ENCODE measurements around the gene BABAM2.
"Not testable (repeated sequence)": the region's sequence is repeated elsewhere in the genome, so short reads cannot be mapped to it uniquely, and the experiment has no call there.

BABAM2 gene

DNA sequence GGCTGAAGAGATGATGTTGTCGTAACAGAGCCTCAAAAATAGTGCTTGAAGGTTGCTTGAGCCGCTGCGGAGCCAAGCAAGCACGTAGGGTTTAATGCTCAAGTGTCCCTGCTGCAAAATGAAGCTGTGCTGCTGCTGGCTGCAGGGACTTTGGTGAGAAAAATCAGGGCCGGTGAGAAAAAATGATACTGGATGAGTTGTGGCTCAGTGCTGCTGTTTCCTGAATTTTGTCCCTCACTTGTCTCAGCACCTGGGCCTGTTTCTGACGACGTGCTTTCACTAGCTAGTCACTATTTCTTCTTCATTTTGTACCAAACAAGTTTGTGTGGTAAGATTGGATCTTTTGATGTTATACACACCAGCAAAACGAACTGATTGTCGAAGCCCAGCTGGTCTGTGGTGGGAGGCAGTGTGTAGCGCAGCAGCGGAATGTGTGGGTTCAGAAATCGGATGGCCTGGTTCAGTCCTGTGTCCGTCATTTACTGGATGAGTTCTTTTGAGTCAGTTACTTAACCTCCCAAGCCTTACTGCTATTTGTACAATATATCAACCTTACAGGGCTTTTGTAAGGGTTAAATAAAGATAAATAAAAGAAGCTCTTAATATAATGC is 329.3 kb downstream of the BABAM2 start:
- DNase-seq: no peak

DNA sequence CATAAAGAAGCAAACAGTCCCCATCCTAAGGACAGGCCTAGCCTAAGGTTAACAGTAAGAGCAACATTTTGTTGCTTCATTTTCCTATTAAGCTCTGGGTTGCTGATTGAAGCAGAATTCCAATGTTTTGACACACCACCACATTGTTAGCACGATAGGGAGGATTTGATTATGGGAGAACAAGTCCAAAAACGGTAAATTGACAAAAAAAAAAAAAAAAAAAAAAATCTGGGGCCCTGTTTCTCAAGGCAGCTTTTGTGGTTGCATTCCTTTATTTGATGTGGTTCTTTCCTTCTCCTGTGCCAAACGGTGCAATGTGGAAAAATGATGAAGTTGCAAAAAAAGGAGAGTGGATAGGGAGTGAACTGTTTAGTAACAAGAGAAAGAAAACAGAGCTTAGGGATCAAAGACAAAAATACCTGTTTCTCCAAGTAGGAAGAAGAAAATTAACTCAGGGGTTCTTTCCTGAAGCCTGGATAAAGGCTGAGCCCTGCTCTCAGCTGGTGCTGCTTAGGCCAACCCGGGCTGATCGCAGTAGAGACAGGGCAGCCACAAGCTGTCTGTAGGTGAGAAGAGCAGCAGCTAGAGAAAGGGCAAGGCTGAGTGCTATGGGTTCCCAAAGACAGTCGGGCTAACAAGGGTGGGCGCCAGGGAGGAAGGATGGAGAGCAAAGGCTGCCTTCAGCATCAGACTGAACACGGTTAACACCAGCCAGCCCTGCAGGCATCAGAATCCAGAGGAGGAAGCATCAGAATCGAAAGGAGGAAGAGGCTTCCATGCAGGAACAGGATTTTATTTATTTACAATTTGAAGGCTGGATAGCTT is 334.3 kb downstream of the BABAM2 start:
- DNase-seq: peak; percentile 35

DNA sequence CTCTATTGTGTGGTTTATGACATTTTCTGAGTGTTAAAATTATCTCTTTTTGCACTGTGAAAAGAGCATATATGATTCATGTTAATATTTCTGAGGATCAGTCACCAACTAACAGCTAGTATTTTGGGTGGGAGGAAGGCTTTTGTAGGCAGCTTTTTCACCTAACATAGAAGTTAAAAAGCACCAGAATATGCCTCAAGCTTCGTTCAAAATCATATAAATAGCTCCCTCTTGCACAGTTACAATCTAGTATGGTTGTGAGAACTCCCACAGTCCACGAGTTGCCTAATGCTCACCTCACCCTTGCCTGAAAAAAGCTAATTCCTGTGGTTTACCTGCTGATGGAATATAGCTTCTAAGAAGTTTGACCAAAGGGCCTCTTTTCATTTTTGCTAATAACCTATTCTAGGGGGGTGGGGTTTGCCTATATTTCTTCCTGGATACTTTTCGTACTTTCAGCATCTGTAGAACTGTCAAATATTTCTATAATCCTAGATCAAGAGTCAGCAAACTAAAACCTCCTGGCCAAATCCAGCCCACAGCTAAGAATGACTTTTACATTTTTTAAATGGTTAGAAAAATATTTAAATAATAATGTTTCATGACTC is 335.0 kb downstream of the BABAM2 start:
- DNase-seq: no peak

DNA sequence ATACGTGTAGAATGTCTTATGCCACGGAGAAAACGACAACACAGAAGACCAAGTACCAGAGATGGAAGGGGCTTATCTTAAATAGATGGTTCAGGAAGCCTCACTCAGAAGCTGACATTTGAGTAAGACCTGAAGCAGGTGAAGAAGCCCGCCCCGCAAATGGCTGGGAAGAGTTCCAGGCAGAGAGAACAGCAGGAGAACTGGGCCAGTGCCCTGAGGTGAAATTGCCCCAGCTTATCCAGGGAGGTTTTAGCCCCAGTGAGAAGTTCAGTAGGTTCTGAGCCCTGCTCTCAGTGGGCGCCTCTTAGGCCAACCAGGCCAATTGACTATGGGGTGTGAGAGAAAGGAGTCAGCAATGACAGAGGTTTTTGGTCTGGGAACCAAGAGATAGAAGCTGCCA is 336.0 kb downstream of the BABAM2 start:
- DNase-seq: no peak

DNA sequence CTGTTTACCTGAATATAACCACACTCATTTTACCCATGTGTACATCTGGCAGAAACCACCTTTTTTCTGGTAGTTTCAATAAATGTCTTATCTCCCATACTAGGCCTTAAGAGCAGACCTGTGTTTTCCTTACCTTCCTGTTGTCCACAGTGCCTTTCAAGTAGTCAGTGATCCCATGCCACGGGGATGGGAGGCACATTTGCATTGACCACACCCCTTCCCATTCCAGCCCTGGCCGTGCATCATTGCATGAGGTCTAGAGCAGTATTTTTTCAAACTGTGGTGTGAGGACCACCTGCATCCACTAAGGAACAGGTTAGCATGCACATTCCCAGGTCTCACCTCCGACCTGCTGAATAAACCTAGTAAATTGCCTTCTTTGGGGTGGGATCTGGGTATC is 337.0 kb downstream of the BABAM2 start:
- DNase-seq: no peak

DNA sequence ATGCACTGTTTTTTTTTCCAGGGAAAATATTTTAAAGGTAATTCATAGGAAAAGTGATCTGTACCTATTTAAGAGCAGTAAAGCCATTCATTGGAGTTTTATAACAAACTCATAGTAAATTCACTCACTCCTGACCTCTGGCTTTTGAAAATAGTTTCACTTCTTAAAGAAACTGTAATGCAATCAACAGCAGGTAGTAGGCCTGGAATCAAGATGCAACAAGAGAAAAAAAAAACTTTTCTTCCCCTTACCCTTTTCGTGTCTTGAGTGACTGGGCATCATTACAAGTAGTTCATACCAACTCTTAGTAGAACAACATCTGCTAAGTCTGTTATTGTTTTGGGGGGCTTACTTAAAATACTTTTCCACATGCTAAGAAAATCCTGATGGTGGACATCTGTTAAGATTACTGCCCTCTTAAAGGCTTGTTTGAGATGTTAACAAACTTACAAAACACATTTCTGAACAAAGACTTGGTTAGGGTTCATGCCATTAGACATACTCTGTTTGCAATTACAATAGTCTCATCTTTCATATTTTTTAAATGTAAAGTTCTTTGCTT is 338.0 kb downstream of the BABAM2 start:
- DNase-seq: no peak

DNA sequence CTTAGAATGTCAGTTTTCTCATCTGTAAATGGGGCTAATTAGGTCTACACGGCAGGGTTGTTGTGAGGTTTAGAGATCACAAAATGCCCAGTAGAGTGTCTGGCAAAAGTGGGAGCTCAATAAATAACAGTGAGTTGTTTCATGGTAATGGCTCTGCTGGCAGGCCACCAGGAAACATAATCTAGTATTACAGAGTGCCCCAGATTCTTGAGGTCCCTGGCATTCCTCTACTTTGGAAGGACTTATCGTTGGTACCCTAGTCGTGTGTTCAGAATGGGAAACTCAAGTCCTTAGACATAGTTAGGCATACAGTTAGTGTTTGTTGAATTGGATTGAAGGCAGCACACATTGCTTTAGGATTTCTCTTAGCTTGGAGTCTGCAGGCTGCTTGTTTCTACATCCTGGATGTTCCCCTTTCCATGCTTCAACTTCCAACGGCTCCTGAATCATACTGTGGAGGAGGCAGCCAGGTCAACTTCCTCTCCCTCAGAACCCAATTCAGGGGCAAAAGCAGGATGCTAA is 340.6 kb downstream of the BABAM2 start:
- DNase-seq: no peak

DNA sequence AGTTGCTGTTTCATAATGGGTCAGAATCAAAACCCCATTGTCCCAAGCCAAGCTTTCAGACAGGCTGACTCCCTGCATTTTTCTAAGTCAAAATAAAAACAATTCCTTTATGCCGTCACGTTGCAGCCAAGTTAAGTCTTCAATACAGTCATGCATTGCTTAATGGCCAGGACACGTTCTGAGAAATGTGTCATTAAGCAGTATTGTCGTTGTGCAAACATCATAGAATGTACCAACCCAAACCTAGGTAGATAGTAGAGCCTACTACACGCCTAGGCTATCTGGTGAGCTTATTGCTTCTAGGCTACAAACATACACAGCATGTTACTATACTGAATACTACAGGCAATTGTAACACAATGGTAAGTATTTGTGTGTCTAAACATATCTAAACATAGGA is 341.8 kb downstream of the BABAM2 start:
- no peak for DNase-seq

DNA sequence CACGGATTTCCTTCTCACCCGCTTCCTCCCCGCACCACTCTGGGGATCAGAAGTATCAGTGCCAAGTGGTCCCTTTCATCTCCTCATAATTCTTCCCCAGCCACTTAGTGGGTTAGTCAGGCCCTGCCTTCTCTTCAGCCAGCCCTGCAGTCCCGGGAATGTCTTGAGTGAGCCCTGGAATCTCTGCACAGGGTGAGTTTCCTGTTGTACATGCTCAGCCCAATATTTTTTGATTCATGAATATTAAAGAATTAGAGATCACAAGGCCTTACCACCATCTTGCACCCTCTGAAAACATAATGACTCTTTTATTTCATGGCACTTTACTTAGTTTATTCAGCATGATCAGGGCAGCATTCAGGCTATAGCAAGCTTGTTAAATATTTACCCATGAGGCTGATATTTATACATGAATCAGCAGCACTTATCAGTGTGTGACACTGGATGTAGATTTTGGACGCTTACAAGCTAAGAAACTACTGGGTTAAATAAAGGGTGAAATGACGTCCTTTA is 342.7 kb downstream of the BABAM2 start:
- no peak for DNase-seq

DNA sequence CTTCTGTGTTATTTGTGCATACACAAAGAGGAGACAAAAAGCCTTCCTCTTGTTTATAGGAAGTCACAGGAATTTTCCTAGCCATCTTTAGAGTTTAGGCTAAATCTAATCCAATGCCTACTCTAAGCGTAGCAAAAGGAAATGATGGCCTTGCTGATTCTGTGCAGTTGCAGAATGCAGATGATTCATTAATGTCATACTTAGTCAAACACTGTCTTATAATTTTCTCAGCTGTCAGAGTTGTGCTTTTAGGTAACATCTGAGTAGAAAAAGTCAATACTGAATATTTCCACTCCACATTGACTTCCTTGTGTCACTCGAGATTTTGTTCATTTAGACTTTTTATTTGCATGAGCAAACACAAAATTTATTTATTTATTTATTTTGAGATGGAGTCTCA is 344.3 kb downstream of the BABAM2 start:
- no peak for DNase-seq

DNA sequence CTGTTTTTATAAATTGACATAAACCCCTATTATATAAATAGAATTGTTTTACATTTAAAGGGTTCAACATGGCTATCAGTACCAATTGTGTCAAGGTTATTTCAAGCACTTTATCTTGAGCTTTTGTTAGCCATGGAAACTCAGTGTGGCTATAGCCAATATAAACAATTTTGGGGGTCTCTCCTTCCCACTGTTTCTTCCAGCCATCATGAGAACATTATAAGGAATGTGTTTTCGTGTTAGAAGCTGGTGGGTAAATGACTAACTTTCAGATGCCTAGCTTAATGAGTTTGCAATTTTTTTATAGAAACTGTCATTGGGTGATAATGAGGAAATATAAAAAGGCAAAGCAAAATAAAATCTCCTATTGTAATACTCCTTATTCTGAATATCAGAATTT is 348.7 kb downstream of the BABAM2 start:
- no peak for DNase-seq

DNA sequence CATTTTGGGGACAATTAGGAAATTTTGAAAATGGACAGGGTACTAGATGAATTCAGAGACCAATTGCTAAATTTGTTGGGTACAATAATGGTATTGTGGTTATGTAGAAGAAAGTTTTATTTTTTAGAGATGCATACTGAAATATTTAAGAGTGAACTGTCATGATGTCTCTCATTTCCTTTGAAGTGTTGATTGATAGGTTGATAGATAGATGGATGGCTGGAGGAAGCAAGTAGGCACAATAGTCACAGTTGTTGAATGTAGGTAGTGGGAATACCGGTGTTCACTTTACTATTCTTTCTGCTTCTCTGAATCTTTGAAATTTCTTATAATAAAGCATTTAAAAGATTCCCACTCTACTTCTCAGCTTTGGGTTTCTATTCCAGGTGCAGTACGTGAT is 350.4 kb downstream of the BABAM2 start:
- DNase-seq: no peak

DNA sequence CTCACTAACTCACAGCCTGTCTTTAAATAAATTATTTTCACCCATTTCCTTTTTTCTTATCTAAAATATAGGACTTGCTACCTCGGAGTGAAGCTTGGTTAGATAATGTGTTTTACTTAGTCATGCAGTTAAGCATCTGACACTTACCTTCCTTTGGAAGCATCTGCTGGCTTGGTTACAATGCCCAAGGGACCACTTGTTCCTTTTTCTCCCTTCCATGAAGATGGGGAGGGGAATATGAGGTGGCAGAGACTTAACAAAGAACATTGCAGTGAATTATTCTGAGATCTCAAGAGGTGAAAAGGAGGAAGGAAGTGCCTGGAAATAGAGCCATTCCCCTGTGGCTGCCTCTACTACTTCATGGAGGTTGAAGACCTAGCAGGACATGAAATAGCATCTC is 356.8 kb downstream of the BABAM2 start:
- no peak for DNase-seq

DNA sequence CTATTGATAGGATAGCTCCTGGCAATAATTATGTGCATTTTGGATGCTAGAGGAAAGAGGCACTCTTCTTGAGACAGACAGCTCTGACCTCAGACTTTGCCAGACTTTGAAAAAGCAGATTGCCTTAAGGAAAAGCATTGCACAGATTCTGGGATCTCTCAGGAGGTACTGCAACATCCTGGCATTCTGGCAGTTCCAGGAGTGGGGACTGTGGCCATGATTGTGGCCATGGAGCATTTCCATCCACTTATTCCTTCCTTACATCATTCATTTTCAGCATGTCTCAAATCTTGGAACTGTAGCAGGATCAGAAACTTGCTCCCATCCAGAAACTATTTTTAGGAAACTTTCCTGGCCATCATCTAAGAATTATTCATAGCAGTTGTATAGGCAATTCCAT is 357.2 kb downstream of the BABAM2 start:
- DNase-seq: no peak

DNA sequence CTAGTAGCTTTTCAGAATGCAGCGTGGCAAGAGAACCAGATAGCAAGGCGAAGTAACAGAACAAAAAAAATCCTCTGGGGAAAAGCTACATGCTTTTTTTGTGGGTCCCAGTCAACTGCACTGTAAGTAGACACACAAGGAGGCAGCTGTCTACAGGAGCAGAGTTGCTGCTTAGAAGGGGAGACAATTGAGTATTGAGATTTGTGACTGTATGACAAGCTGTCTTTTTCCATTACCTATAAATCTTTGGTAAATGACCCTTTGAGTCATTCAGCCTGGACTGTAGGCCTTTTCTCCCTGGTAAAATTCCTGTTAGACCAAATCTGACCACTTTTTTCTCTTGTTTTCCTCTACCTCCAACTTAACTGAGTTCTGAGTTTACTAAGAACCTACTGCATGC is 358.0 kb downstream of the BABAM2 start:
- DNase-seq: no peak

DNA sequence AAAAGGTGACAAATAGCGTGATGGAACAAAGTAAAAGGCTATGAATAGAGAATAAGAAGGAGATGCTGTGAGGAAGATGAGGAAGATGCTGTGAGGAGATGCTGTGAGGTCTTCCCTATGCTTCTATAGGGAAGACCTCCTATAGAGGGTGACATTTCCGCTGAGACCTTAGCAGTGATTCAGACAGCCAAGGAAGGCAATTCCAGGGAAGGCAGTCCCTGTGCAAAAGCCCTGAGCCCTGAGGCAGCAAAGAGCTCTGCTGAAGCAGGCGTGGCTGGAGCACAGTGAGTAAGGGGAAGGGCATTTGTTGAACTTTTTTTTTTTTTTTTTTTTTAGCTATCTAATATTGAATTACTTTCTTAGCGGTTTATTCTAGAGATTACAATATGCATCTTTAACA is 359.5 kb downstream of the BABAM2 start:
- DNase-seq: peak; percentile 91

DNA sequence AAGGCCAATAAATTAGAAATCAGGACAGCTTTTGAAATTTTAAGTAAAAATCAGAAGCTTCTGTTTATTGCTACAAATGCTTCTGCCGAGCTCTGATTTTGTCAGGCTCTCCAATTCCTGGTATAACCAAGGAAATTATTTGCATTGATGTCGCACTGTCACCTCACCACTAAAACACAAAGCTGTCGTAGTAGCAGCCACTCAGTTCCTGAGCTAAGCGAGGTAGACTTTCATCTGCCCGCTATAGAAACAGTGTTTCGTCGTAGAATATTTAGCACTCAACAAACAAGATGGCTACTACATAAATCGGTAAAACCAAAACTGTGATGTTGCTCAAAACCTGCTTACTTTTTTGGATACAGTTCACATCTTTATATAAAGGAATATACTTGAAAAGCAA is 360.8 kb downstream of the BABAM2 start:
- DNase-seq: no peak

DNA sequence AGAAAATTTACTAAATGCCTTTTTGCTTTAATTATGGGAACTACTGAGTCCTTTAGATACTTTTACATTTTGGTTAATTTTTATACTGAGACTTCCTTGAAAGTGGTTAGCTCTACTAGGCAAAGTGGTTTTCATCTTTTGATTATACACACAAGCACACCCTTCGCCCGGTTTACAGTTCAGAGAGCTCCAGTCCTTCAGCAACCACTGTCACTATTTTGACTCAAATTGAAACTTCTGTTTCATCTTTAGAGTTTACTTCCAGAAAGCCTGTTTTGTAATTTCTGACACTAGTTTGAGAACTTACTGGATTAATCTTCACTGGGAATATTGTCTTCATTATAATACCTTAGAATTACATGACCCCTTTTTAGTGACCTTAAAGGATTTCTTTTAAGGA is 361.8 kb downstream of the BABAM2 start:
- DNase-seq: no peak

DNA sequence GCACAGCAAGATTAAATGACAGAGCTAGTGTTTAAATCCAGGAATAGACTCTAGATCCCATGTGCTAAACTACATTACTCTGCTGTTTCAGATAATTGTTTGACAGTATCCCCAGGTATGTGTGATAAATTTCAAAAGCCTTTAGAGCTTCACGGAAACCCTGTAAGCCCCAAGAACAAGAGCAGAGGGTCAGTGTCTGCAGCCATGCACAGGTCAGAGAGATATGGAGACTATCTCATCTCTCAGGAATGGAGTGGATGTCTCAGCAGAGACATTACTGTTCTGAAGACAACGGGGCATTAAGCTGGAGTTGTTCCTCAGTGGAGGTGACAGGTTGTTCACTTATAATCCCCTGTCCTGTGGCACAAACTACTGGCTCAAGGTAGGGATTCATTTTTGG is 363.0 kb downstream of the BABAM2 start:
- no peak for DNase-seq

DNA sequence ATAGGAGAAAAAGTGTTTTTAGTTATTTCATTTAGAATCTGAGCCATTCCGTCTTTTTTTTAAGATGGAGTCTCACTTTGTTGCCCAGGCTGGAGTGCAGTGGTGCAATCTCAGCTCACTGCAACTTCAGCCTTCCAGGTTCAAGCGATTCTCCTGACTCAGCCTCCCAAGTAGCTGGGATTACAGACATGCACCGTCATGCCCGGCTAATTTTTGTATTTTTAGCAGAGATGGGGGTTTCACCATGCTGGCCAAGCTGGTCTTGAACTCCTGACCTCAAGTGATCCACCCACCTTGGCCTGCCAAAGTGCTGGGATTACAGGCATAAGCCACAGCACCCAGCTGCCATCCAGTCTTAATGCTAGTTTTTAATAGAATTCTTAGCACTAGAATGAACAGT is 364.7 kb downstream of the BABAM2 start:
- not testable (repeated sequence) for DNase-seq

DNA sequence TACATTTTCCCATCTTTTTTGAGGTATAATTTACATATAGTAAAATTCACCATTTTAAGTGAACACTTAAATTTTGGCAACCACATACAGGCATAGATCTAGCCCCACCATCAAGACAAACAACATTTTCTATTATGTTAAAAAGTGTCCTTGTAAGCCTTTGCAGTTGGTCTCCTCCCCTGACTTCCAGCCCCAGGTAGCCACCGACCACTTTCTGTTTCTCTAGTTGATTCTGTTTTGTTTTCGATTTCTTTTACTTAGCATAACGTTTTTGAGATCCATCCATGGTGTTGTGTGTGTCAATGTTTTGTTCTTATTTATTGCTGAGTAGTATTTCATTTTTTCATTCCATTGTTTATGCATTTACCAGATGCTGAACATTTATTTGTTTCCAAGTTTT is 366.7 kb downstream of the BABAM2 start:
- DNase-seq: no peak

DNA sequence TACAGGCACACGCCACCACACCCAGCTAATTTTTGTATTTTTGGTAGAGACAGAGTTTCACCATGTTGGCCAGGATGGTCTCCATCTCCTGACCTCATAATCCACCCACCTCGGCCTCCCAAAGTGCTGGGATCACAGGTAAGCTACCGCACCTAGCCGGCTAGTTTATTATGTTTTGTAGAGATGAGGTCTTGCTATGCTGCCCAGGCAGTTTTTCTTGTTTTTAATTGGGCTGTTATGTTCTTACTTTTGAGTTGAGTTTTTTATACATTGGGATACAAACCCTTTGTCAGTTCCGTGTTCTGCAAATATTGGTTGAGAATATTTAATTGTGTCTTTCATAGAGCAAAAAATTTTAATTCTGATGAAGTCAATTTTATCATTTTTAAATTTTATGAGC is 368.7 kb downstream of the BABAM2 start:
- DNase-seq: not testable (repeated sequence)

DNA sequence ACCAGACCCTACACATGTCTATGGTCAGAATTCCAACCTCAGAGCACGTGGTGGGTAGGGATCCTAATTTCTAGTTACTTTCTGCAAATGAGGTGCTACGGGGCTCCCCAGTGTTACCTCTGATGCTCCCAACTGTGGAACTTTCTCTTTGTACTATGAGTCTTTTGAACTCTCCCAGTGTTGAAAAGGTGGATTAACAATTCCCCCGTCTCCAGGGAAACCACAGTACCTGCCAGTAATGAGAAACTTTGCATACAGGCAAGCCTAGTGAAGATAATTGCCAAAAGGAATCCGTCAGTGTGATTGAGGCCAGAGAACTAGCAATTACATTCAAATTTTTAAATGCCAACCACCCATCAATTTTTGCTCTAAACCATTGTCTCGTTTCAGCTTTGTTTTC is 373.2 kb downstream of the BABAM2 start:
- DNase-seq: no peak

DNA sequence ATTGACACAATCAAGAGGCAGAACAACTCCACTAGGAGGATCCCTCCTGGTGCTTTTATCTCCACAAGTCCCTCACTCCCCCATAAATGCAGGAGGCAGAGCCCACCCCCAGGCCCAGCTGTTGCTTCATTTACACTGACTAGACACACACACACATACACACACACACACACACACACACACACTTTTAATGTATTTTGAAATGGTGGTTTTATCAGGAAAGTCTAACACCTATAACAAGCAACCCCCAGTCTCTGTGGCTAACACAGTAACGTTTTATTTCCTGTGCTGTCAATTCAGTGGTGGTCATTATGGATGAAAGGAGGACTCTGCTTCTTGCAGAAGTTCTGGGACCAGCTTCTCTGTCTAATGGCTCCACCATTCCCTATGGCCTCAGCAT is 376.8 kb downstream of the BABAM2 start:
- DNase-seq: no peak

All from amniotic stem cell (primary cell).